GM10847 (cell line): Measurements from ENCODE around the gene CDR2L.

Experiments used
- POLR2A ChIP-seq: IDR thresholded peaks from 2 replicates; pipeline ENCODE4 v1.6.1; 2011; ENCODE audit not compliant: insufficient read length; ENCODE audit errors: extremely low read depth

Gene CDR2L

GRCh38 chr17:74953134-74953687 lies 34.2 kb upstream of the CDR2L start:
- TF ChIP-seq POLR2A: no peak

GRCh38 chr17:74954115-74954514 lies 33.3 kb upstream of the CDR2L start:
- TF ChIP-seq POLR2A: no peak

GRCh38 chr17:74954665-74955421 lies 32.6 kb upstream of the CDR2L start:
- TF ChIP-seq POLR2A: no peak

GRCh38 chr17:74956093-74956492 lies 31.3 kb upstream of the CDR2L start:
- no peak for TF ChIP-seq POLR2A

GRCh38 chr17:74957935-74958740 lies 29.3 kb upstream of the CDR2L start:
- no peak for TF ChIP-seq POLR2A

GRCh38 chr17:74959826-74960515 lies 27.5 kb upstream of the CDR2L start:
- TF ChIP-seq POLR2A: no peak

- TF ChIP-seq POLR2A: no peak
Measured at GRCh38 chr17:74960570-74961342, 26.7 kb upstream of the CDR2L start.

- no peak for TF ChIP-seq POLR2A
Measured at GRCh38 chr17:74961657-74962350, 25.6 kb upstream of the CDR2L start.

- no peak for TF ChIP-seq POLR2A
Measured at GRCh38 chr17:74962622-74963394, 24.6 kb upstream of the CDR2L start.

GRCh38 chr17:74963656-74964055 lies 23.8 kb upstream of the CDR2L start:
- TF ChIP-seq POLR2A: no peak

GRCh38 chr17:74964246-74964761 lies 23.1 kb upstream of the CDR2L start:
- TF ChIP-seq POLR2A: no peak

GRCh38 chr17:74964988-74965622 lies 22.3 kb upstream of the CDR2L start:
- no peak for TF ChIP-seq POLR2A

GRCh38 chr17:74968361-74968780 lies 19.1 kb upstream of the CDR2L start:
- no peak for TF ChIP-seq POLR2A
